Fibroblast of the conjunctiva (primary cell): ENCODE results near the gene MNX1.

Experiments used
- DNase-seq: peaks from one replicate; pipeline ENCODE4 v3.0.0-alpha.2; 2010; ENCODE audit warnings: low read depth

MNX1 gene

DNA sequence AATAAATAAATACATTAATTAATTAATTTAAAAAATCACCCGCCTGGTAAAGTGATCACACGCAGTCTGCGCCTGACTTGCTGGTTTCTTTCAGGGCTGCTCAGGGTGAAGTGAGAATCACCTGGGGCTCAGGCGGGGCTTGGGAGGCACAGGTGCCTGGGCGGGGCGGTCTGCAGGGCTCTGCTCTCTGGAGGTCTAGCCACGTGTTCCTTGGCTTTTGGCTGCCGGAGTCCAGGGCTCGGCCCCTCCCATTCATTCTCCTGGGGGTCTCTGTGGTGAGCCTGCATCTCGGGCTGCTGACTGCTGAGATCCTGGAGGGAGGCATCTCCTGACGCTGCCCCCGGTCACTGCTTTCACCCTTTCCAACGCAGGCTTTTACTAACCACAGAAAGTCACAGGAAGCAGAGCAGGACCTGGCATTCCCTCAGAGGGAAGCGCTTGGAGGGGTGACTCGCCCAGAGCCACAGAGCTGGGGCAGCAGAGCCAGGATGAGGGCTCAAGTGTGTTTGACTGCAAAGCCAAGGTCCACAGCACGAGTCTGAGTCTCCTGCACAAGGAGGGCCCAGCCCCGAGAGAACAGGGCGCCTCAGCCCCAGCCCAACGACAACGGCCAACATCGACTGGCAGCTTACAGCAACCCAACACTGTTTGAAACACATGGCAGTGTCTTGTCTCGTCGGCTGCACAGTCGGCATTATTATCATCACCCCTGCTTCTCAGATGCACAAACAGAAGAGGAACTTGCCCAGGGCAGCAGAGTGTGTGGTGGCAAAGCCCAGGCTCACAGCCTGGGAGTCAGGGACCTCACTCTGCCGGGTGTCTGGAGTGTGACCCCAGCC, 22.4 kb upstream of the MNX1 start:
- DNase-seq, result no peak

DNA sequence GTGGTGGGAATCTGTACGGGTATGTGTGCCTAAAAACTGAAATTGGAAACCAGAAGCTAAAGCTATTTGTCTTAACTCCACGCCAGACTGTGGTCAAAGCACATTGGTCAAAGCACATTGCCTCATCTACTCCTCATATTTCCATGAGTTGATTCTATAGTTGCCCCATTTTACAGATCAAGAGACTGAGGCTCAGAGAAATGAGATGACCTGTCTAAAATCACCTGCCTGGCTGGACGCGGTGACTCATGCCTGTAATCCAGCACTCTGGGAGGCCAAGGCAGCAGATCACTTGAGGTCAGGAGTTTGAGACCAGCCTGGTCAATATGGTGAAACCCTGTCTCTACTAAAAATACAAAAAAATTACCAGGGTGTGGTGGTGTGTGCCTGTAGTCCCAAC, 21.7 kb upstream of the MNX1 start:
- no peak for DNase-seq

DNA sequence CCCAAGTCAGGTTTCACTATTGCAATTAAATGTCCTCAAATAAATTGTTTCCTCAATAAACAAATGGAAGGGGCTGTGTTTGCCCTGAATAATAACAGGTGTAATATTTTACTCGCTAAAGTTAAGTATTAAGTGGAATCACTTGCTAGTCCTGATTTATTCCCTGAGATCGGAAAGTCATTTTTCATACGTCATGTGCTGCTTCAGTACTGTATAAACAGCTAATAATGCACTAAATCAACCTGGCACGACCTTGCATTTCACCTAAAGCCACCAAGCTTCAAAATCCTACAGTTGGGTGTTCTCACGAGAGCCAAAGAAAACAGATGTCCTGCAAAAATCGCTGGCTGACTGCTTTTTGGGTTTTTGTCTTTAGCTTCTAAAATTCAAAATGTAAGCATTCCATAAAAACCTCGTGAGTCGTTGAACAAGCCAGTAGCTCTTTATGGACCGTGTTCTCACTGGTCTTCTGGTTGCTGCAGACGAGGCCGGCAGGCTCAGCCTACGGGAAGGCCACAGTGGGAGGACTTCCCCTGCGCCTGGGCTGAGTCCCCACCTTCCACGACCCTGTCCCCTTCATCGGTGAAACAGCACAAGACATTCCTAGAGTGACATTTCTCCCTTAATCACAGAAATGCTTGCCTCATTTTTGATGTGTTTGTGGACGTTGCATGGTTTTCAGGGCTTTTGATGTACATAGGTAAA, 17.9 kb upstream of the MNX1 start:
- no peak for DNase-seq

DNA sequence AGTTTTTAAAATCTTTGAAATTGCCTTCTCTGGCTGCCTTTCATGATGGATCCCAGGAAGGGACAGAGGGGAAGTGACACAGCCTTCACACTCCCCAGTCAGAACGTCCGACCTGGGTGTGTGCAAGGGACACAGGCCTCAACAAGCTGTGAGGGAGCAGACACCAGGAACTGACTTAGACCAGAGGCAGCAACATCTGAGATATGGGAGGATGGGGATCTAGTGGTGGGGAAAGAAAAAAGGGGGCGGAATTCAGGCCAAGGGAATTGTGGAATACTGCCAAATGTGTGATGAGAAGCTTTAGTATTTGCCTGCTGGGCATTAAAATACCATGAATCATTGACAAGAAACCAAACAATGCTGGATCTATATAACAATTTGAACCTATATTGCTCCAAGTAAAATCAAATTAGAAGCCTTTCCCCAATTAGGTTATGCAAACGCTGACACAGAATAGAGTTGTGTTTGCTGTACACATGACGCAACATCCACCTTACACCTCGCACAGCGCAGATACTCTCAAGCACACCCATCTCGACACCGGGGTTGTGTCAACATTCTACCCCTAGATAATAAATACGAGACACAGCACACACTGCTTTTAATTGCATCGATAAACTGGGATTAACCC, 17.2 kb upstream of the MNX1 start:
- DNase-seq, result no peak

- DNase-seq, result no peak
Observed at GRCh38 chr7:157024716-157025115, 14.3 kb upstream of the MNX1 start.

- DNase-seq, result no peak
Observed at GRCh38 chr7:157023589-157023905, 13.1 kb upstream of the MNX1 start.

DNA sequence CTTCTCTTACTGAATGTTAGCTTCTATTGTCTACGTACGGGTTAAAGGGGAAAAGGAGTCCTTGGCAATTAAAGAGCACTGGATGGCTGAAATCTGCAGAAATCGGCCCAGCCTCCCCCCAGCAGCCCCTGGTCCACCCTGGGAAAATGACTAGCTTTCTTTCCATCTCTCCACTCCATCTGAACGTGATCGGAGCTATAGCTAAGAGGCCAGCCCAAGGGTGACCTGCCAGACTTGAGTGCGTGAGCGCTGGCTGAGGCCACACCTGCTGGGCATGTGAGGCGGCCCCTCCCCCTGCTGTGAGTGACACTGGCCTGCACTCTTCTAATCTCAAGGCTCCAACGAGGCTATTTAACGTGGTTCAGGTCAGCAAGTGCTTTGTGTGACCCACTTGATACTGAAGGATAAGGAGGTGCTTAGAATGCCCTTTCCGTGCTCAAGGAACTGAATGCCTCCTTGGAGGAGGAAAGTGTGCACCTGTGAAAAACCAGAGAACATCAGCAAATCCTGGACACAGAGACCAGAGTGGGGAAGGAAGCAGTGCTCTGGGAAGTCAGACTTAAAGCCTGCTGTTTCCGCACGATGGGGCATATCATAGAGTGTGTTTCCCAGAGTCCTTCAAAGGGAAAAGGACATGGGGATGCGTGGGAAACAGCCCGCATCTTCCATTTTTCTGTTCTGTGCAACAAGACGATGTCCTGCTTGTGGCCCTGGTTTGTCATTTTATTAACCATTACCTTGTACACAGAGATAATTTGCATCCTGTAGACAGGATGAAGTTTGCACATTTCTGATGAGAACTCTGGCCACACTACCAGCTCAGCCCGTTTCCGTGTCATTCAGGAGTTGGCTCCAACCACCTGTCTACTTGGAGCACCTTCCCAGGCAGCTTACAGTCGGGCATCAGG, 12.5 kb upstream of the MNX1 start:
- DNase-seq, result no peak

GRCh38 chr7:157021871-157022680, 11.6 kb upstream of the MNX1 start:
- no peak for DNase-seq

DNA sequence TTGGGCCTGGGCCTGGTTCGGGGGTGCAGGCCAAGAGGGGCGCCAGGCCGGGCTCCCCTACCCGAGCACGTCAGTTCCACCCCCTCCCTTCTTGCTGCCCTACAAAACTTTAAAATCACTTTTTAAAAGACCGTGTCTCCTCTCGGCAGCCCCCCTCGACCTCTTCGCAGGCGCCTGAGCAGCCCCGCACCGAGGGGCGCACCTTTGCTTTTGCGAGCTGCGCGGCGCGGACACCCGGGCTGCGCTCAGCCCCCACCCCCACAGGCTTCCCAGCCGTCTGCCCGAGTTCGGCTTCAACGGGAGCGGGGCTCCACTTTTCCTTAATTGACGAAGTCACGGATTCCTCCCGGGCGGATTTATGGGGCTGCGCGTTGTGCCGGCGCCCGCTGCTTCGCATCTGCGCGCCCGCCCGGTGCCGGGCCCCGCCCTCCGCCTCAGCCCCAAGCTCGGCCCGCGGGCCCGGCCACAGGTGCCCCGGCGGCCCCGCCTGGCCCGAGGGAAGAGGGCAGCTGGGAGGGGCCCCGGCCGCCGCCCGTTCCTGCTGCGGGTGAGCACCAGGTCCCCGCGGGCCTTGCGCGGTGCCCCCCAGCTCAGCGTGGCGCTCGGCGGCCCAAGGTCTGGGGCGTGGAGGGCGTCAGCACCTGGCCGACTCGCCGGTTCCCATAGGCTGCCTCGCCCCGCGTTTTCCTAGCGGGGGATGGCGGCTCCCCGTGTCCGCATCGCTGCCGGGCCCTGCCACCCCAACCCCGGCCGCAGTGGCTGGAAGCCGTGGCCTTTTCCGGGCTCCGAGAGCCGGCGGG, 10.8 kb upstream of the MNX1 start:
- no peak for DNase-seq

- no peak for DNase-seq
Observed at GRCh38 chr7:157020514-157021070, 10.1 kb upstream of the MNX1 start.

GRCh38 chr7:157019718-157020451, 9.4 kb upstream of the MNX1 start:
- DNase-seq, result no peak

GRCh38 chr7:157018997-157019608, 8.6 kb upstream of the MNX1 start:
- DNase-seq, result no peak

DNA sequence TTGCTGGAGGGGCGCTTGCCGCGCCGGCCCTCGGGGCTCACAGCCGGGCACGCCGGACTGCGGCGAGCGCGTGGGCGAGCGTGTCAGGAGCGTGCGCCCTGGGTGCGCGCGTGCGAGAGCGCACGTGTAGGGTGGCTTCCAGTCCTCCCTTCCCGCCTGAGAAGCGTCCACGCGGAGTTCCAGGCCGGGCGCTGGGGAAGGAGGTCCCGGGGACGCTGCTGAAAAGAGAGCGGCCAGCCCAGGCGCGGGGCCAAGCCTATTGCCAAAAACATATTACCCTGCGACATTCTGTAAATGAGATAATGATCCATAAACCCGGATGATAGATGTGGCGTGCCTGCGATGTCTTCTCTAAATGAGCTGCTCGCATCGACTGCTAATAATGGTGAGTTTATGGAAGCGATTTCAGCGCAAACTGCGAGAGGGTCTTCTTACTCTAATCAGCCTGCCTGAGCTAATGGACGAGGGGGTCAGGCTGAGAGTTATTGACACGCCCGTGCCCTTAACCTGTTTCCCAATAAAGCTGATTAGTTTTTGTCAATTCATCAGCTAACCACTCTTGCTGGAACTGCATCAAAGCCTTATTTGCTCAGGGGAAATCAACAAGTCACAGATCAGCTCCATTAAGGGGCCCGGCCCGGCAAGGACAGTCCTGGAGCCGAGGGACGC, 8.0 kb upstream of the MNX1 start:
- DNase-seq, result no peak

- no peak for DNase-seq
Observed at GRCh38 chr7:157017603-157018327, 7.3 kb upstream of the MNX1 start.

- DNase-seq, result no peak
Observed at GRCh38 chr7:157017149-157017548, 6.7 kb upstream of the MNX1 start.

DNA sequence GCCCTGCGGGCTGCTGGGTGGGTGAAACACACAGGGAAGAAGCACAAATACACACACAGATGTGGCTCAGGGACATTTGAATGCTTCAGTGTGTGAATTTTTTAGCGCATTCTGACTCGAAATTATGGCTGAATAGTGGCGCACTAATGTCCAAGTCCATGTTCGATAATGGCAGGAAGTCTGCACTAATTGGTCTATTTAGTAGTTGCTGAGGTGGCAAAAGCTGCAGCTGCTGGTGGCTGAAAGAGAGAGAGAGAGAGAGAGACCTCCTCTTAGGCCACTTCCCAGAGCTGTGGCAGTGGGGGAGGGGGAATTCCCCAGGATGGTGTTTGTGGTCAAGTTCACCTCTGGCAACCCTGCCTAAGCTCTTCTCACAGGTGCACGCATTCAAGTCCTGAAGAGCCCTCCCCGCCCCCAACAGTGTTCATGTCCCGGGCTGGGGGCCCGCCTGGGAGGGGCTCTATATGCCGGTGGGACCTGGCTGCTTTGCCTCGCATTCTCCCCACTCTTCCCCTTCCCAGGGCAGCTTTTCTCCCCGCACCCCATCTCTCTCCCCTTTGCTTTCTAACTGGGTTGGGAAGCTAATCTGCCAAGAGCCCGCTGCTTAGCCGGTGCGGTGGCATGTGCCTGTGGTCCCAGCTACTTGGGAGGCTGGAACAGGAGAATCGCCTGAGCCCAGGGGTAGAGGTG, 6.0 kb upstream of the MNX1 start:
- no peak for DNase-seq

DNA sequence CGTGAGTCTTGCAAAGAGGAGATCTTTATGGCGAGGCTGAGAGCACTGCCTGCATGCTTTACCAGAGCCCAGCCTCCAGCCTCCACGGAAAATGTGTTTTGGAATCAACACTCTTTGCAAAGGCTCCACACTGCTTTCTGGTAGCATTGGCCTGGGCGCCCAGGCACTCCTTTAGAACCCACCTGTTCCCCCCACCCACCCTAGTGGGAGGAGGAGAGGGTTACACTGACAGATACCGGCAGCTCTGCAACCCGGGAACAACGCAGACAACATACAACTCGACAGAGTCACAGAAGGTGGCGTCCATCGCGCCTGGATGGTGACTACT, 5.5 kb upstream of the MNX1 start:
- DNase-seq, result no peak
